GM13976 (cell line): ENCODE measurements around the gene RAD51B.

Source experiments
- DNase-seq: peaks from one replicate; pipeline ENCODE4 v3.0.0; 2012; ENCODE audit warnings: low spot score
- CTCF ChIP-seq: IDR thresholded peaks from 2 replicates; pipeline ENCODE4 v1.5.1; 2012; ENCODE audit warnings: borderline replicate concordance, mild to moderate bottlenecking; ENCODE audit not compliant: insufficient read depth; ENCODE audit errors: extremely low read depth, missing control alignments, control extremely low read depth
- in situ Hi-C: fragments of 300-500 bp; cut with MboI; formaldehyde crosslinking; loops from one replicate; pipeline ENCODE4 v1.12.0; 2022; ENCODE audit warnings: low sequenced_read_pairs, mixed read lengths, inconsistent platforms; ENCODE audit not compliant: unreplicated experiment

The RAD51B gene

GRCh38 chr14:68726093-68726695 is 906.6 kb downstream of the RAD51B start:
- no peak for DNase-seq
- in situ Hi-C loops = no loop called here
- TF ChIP-seq CTCF = no peak

- no peak for TF ChIP-seq CTCF
- DNase-seq = no peak
- in situ Hi-C loops = no loop called here
Observed at GRCh38 chr14:68727315-68728047, 907.9 kb downstream of the RAD51B start.

GRCh38 chr14:68728342-68729106 is 908.9 kb downstream of the RAD51B start:
- DNase-seq = no peak
- TF ChIP-seq CTCF = no peak
- in situ Hi-C loops = no loop called here

- in situ Hi-C loops = no loop called here
- no peak for DNase-seq
Observed at GRCh38 chr14:68729556-68729955, 910.0 kb downstream of the RAD51B start.

GRCh38 chr14:68730348-68730747 is 910.8 kb downstream of the RAD51B start:
- DNase-seq = no peak
- no peak for TF ChIP-seq CTCF
- in situ Hi-C loops = no loop called here

More at GRCh38 chr14:68729556-68729955, 910.0 kb downstream of the RAD51B start:
- no peak for TF ChIP-seq CTCF

GRCh38 chr14:68730811-68731425 is 911.3 kb downstream of the RAD51B start:
- DNase-seq = no peak
- in situ Hi-C loops = no loop called here
- no peak for TF ChIP-seq CTCF
